Mucosa of gallbladder (tissue), 1 donor: ENCODE results near the gene KLRC2. TPM values are rescaled to one million over a fixed set of nuclear protein-coding genes. Genes with fewer than 3 reads are reported as not detected.
"Not testable (repeated sequence)": the region's sequence is repeated elsewhere in the genome, so short reads cannot be mapped to it uniquely, and the experiment has no call there.

ENCODE experiments used
- DNase-seq: peaks from one replicate; pipeline ENCODE4 v3.0.0-alpha.2; 2020; ENCODE audit warnings: low spot score
- total RNA-seq: library from RNA; stranded (reverse); gene quantifications from one replicate; pipeline ENCODE4 v1.2.1, GENCODE V29; 2021
- donor health status: DM: no; HTN: no; CAD: no.

Gene KLRC2
- total RNA-seq, 1 donor from 2014 or later, result 0.32 TPM

DNA sequence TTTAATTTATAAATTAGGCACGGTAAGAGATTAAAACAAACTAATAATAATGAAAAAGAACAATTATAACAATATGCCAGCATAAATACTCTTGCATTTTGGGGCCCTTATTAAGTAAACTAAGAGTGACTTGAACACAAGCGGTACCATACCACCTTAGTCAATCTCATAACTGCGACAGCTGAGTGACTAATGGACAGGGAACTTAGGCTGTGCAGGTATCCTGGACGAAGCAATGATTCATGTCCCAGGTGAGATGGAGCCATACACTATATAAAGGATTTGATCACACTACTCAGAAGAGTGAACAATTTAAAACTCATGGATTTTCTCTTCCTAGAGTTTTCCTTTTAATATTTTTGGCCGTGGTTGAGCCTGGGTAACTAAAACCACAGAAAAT is 30.5 kb downstream of the KLRC2 start:
- DNase-seq, result no peak

DNA sequence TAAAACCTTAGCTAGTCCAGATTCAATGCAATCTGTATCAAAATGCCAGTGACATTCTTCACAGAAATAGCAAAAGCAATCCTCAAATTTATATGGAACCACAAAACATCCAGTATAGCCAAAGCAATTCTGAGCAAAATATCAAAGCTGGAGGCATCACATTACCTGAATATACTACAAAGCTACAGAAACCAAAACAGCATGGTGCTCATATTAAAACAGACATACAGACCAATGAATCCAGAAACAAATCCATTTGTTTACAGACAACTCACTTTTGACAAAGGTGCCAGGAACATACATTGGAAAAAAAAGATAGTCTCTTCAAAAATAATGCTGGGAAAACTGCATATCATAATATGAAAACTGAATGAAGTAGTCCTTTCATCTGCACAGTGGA is 31.0 kb downstream of the KLRC2 start:
- no peak for DNase-seq

DNA sequence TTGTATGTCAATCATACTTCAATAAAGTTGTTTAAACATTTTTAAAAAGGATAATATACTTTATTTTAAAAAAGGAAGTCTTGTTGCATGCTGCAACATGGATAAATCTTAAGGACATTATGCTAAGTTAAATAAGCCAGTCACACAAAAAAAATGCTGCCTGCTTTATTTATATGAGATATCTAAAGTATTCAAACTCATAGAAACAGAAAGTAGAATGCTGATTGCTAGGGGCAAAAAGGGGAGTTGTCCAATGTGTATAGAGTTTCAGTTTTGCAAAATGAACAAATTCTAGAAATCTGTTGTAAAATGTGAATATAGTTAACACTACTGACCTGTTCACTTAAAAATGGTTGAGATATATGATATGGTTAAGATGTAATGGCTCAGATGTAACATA is 35.0 kb downstream of the KLRC2 start:
- DNase-seq, result no peak

DNA sequence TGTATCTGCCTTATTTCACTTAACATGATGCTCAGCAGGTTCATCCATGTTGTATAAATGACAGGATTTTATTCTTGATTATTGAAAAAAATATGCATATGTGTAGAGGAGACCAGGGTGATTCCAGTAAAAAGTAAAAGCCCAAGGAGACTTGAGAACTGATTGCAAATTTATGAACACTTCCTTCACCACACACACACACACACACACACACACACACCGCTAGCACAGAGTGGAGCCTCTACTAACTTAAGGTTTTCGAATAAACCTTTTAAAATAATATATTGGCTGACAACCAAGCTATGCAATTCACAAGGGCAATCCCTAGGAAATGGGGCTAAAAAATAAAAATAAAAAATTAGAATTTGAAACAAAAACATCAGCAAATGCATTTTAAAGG is 37.6 kb downstream of the KLRC2 start:
- DNase-seq, result no peak

DNA sequence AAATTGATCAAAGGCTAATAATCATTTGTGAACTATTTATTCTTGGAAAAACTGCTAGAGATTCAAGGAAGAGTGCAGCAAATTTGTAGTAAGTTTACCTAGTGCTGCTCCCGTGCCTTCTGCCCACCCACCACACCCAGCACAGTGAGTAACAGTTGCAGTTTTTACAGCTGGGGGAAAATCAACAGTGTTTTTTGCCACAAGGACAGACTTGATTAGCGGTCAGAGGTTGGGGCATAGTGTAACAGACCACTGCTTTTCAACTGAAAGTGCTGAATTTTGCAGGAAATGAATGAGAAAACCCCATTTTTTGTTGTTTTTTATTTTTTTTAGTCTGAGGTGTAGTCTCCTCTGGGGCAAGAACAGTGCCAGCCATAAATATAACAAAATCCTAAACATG is 38.5 kb downstream of the KLRC2 start:
- DNase-seq, result no peak

DNA sequence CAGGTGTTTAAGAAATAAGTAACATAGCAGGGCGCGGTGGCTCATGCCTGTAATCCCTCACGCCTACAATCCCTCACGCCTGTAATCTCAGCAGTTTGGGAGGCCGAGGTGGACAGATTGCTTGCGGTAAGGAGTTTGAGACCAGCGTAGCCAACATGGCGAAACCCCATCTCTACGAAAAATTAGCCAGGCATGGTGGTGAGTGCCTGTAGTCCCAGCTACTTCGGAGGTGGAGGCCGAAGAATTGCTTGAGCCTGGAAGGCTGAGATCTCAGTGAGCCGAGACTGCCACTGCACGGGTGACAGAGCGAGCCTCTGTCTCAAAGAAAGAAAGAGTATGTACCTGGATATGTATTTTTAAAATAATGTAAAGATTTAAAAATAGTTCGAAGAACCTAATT is 39.6 kb downstream of the KLRC2 start:
- not testable (repeated sequence) for DNase-seq

DNA sequence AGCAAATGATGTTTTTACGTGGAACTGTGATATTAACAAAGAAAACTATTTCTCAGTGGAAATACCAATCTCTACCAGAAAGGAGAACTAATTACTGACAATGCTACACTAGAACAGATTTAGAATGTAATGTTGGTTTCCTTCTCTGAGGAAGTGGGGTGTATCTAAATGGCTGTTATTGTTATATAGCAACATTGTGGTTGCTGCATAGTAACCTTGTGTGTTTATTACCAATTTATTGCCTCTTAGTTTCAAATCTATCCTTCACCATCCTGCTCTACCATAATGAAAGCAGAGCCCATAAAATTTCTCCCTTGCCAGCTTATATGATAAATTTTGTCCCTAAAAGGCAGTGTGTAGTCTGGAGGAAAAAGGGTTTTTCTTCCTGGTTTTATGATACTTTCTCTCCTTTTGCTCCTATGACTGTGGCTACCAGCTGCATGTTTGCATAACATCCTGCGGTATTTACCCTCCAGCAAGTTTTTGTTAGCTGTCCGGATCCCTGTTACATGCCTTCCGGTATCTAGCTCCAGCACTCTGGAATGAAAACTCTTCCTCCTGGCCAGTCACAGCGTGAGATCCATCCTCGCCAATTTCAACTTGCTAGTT is 40.3 kb downstream of the KLRC2 start:
- peak; percentile 26 for DNase-seq

DNA sequence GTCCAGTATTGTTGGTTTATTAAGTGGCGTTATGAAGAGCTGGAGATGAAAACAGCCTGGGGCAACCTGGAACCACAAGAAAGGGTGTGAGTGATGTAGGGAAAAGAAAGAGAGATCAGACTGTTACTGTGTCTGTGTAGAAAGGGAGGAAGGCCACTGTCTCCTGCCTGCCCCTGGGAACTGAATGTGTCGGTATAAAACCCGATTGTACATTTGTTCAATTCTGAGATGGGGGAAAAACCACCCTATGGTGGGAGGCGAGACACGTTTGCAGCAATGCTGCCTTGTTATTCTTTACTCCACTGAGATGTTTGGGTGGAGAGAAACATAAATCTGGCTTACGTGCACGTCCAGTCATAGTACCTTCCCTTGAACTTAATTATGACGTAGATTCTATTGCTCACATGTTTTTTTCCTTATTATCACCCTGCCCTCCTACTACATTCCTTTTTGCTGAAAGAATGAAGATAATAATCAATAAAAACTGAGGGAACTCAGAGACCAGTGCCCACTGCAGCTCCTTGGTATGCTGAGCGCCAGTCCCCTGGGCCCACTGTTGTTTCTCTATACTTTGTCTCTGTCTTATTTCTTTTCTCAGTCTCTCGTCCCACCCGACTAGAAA is 41.2 kb downstream of the KLRC2 start:
- not testable (repeated sequence) for DNase-seq

DNA sequence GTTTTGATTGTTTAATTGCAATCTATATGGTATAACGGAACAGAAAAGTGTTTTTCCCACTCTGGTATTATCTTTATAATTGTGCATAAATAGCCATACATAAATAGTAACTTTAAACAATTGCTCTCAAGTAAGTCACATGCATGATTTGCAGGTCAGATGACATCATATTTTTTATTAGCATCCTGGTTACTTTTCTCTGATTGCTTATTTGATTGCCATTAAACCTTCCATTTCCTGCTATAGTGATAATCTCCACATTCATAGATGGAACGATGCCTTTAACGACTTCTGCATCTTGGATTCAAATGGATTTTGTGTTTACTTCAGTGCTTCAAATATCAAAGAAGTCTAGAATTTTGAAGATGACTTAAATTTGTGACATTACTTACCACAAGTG is 42.5 kb downstream of the KLRC2 start:
- DNase-seq, result no peak

DNA sequence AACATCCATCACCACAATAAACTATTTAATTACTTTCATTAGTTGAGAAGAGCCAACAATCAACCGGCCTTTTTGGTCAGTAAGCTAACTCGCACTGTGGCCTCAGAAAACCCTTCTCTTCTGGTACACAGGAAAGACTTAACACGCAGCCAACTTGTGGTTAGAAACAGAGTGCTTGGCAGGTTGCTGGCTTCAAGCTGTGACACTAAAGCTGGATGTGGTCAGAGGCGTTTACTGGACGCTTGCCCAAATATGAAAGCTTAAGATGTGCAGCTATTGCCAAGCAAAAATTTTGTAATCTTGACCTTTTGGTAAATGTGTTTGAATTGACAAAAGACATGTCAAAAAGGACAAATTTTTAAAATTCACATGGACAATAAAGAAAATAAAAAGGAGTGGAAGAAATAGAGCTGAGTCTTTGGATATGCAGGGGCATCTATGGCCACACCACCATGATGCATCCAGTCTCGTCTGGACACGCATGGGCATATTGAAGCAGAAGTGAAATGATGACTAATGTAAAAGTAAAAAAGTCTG is 43.3 kb downstream of the KLRC2 start:
- DNase-seq, result peak; percentile 62

DNA sequence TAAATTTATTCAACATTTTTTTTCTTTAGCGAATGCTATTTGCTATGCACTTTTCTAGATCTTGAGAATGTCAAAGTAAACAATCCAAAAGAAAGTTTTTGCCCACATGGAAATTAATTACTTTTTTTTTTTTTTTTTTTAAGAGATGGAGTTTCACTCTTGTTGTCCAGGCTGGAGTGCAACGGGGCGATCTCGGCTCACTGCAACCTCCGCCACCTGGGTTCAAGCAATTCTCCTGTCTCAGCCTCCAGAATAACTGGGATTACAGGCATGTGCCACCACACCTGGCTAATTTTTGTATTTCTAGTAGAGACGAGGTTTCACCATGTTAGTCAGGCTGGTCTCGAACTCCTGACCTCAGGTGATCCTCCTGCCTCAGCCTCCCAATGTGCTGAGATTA is 44.8 kb downstream of the KLRC2 start:
- DNase-seq, result not testable (repeated sequence)

DNA sequence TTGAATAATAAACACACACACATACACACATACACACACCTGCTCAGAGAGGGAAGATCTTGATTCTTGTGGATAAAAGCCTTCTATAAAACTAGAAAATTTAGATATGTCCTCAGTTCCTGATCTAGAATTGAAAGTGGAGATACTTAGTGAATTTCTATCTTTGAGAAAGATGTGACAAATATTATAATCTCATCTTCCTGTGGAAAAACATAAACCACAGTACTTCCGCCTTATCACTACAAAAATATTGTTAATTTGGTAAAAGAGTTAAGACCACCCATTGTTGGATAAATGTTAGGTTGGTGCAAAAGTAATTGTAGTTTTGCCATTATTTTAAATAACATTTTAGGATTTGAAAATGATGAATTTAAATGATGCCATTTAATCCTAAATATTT is 45.9 kb downstream of the KLRC2 start, which contains the start of gene KLRK1:
Gene KLRK1, minus strand, starts transcription at position 138 of the 400 bp plus-strand sequence. CDS start 1,231 bp downstream, outside the sequence.
- no peak for DNase-seq

DNA sequence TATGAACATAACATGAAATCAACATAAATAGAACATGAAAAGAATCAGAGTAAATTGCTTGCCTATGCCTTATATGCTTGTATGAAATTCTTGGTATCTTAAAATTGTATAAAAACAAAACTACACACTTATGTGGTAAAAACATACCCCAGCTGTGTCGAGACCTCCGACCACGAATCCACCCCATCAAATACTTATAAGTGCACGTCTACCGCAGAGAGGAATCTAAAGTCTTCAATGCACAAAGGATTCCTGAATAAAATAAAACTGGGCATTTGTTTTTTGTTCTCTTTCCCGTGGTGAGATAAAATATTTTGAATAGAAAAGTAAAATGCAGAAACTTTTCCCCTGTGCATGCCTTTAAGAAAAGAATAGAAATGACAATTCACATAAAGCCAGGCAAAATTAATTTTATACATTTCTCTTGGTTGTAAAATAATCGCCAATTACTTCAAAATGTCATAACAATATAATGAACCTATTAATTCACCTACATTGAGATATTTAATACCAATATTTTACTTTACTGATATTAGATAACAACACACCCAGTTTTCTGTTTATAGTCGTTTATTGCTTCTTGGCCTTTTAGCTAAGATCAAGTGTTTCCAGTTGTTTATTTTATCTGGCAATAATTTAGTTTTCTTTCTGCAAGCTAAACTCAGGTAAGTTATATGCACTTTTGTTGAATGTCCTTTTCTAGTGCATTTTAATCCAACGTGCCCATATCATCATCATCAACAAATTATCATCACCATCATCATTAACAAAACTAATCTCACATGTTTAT is 47.0 kb downstream of the KLRC2 start:
- DNase-seq, result no peak

DNA sequence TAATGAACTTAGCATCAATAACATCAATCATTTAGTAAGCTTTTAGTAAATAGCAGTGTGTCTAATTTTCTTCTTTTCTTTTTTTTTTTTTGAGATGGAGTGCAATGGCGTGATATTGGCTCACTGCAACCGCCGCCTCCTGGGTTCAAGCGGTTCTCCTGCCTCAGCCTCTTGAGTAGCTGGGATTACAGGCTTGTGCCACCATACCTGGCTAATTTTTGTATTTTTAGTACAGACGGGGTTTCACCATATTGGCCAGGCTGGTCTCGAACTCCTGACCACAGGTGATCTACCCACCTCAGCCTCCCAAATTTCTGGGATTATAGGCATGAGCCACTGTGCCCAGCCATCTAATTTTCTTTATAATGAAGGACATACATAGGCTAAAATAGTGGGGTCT is 48.3 kb downstream of the KLRC2 start:
- DNase-seq, result not testable (repeated sequence)

DNA sequence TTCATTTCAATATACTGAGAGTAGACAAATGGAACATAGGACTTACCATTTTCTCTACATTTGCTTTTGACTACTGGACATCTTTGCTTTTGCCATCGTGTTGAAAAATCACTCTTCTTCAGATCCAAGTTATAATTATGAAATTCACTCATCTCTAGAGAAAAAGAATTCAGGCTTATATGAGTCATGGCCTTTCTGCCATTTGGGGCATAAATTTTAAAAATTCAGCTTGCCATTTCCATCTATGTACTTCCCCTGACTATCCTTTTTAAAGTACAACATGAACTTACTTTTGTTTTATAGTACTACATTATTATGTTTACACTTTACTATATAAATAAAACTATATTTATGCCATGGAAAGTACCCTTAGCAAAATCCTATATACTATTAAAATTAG is 49.0 kb downstream of the KLRC2 start:
- DNase-seq, result no peak

DNA sequence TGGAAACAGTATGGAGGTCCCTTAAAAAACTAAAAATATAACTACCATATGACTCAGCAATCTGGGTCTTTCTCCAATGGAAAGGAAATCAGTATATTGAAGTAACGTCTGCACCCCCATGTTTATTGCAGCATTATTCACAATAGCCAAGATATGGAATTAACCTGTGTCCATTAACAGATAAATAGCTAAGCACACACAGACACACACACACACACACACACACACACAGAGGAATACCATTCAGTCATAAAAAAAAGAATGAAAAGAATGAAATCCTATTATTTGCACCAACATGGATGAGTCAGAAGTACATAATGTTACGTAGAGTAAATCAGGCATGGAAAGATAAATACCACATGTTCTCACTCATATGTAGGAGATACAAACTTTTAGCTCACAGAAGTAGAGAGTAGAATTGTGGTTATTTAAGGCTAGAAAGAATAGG is 50.6 kb downstream of the KLRC2 start:
- no peak for DNase-seq

DNA sequence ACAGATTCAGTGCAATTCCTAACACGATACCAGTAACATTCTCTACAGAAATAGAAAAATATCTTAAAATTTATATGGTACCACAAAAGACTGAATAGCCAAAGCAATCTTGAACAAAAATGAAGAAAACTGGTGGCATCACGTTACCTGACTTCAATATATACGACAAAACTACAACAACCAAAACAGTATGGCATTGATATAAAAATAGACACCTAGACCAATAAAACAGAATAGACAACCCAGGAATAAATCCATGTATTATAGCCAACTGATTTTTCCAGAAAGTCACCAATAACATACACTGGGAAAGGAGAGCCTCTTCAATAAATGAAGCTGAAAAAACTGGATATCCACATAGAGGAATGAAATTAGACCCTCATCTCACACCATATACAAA is 51.6 kb downstream of the KLRC2 start:
- no peak for DNase-seq

DNA sequence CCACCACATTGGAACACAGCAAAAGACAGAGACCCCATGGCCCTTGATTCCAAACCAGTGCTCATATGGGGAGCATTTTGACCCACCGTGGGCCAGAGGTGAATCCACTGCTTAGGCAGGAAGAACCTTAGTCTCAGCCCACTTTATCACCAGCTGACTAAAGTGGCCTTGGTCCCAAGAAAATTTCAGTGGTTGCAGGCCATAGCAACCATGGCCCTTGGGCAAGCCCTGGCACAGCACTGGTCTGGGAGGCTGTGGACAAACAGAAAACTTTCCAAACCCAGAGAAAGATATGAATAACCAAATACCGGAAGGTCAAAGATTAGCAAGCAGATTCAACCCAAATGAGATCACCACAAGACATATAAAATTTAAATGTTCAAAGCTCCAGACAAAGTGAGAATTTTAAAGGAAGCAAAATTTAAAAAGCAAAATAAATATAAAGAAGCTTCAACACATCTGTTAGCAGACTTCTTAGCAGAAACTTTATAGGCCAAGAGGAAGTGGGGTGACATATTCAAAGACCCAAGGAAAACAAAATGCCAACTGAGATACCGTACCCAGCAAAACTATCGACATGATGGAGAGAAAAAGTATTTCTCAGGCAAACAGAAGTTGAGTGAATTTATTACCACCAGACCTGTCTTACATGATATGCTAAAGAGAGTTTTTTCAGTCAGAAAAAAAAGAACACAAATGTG is 53.7 kb downstream of the KLRC2 start:
- DNase-seq, result no peak
